Mammary epithelial cell (primary cell): Measurements from ENCODE around the gene PRDX5.

Experiments
- CTCF ChIP-seq, 2 donors: IDR thresholded peaks in 1 of 2; conservative IDR thresholded peaks in 1 of 2; 2 replicates each; pipeline ENCODE4 v1.5.1; 2011 to 2012; ENCODE audit warnings: inconsistent platforms in 2 of 2, low read length in 2 of 2, mild to moderate bottlenecking in 2 of 2, control low read depth in 1 of 2, low read depth in 1 of 2; ENCODE audit not compliant: insufficient read depth in 1 of 2; ENCODE audit errors: extremely low read depth in 1 of 2
- EZH2 ChIP-seq: IDR thresholded peaks from 2 replicates; pipeline ENCODE4 v1.6.1; 2012; ENCODE audit warnings: low read length, inconsistent platforms, borderline replicate concordance

- no peak for TF ChIP-seq CTCF (conservative IDR thresholded peaks at IDR 0.05 in 1 of 2, IDR thresholded peaks at IDR 0.05 in 1 of 2; ENCODE audit: extremely low read depth in 1 of 2, insufficient read depth in 1 of 2, low read depth in 1 of 2, low read length in 2 of 2)
- TF ChIP-seq EZH2, result no peak
These were observed 53.3 kb downstream of the PRDX5 start for GRCh38 chr11:64371201-64371600.
